Right forelimb (tissue), 1 donor: ENCODE data around the gene FAM3B.

Experiments
- DNase-seq: peaks from one replicate; pipeline ENCODE4 v3.0.0-alpha.2; 2018

Gene FAM3B

DNA sequence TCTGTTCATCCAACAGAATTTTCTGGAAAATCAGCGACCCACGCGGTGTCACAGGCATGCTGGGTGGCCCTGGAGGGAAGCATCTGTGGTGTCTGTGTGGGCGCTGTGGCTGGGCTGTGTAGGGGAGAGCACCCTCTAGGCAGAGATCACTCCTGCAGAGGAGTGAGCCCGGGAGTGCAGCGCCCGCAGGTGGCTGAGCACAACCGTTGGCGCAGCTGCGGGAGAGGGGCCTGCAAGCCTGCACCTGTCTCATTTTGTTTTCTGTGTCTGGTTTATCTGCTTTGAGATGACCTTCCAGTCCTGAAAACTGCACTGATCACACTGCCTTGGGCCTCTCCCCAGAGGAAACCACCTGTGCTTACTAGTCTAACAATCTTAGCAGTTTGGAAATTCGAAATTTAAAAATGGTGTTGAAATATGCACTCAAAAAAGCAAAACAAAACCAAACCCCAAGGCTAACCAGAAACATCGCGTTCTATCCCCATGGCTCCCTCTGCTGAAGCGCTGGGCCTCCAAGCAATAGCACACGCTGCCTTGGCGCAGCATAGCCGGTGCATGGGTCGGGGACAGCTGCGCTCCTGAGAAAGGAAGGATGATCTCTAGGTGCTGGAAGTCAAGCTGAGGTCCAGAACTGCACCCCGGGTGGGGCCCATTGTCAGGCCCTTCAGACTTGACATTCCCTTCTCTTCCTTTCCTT lies 4.8 kb downstream of the FAM3B start:
- DNase-seq, result no peak

DNA sequence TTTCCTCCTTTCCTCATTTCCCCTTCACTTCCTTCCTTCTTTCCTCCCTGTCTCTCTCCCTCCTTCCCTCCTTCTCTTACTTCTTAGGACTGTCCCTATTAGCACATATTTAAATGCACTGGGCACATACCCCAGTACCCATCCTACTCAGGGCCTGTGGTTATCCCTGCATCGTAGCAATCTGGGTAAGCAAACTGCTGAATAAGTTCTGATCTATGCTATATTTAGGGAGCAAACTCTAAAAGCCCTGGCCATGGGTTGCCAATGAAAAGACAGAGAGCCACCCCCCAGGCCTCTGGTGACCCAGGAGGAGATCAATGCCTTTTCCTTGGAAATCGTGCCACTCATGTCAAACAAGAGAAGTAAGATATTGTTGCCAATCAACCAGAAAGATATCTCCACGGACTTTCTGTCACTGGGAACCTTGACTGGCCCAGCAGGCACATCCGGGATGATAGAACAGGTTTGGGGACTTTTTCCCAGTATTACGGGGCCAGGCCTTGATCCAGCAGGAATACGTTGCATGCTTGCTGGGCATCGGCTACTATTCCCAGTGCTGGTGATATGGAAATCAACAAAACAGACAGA lies 5.4 kb downstream of the FAM3B start:
- DNase-seq, result no peak

DNA sequence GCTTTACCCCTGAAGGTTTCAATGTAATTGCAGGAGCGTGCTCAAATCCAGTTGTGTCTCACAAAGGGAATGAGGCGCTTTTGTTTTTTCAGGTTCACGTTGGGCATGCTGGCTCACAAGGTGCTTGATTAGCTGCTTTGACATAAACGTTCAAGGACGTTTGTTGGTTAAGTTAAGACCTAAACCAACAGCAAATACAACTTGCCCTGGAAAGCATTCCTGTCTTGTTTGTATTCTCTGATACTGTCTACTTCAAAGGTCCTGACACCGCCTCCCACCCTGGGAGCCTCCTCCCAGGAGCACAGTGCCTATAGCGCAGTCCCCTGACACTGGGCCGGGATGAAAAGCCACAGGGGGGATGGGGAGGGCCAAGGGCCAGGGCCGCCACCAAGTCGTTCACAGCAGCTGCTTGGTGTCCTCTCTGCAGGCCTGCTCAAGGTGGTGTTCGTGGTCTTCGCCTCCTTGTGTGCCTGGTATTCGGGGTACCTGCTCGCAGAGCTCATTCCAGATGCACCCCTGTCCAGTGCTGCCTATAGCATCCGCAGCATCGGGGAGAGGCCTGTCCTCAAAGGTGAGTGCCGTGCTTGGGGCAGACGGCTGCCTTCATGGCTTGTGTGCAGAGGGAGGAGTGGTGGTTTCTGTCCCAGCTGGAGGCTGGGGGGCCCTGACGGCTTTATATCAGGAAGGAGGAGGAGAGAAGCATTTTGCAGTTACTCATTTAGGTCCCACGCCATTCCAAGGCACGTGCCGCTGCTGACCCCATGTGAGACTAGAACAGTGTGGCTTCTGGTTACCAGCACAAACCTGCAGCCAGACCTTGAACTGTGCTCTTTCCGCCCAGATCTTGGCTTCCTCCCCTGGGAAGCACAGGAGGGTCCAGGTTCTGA lies 6.1 kb downstream of the FAM3B start:
- DNase-seq, result no peak

DNA sequence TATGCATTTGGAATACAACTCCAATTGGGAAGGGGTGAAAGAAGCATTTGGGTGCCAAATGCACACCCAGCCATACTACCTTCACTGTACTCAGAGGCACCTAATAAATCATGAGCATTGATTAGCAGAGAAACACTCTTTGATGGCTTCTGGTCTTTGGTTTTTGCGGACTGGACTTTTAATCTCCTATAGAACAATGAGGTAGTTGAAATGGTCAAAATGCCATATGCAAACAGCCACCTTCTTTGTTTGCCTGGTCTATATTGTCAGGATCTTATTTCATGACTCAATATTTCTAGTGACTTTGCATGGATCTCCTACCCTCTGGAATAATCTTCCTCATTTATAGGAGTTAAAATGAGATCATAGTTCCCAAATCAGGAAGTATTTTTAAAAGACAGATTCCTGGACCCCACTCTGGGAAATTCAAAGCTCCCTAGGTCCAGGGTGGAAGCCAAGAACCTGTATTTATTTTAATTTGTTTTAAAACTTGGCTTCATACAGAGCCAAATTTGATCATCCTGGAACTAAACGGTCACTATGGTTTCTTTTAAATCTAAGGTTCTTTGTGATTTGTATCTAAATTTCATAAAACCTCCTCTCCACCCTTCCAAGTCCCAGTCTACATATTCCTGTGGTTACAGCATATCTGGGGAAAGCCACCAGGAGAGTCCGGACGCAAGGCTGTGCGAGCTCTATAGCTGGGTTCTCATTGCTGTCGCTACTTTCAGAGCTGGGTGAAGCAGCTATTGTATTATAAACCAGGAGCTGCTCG lies 8.7 kb downstream of the FAM3B start:
- DNase-seq, result no peak

DNA sequence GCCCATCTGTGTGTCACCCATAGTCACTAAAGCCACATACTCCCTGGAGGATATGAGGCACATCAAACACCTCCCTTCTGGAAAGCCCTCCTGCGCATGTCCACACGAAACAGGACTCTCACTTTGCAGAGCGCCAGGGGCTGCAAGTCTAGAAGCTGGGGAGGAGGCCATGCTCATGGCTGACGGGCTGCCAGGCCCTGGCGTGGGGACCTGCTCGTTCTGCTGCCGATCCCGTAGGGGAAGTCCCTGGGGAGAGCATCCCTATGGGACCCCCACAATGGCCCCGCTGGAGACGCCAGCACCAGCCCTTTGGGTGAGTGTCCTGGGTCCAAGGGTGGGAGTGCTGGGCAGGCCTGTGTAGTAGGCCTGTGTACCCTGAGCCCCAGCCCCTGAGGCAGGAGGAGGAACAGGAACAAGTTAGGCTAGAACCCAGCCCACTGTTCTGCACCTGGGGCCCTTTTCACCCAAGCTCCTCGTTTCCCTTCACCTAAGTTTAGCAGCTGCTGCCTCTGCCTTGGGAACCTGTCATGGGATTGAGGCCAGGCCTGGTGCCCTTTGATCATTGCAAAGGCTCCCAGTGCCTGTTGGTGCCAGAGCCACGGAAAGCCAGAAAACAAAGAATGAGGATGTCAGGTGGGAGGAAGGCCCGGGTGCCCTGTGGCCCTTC lies 9.9 kb downstream of the FAM3B start:
- no peak for DNase-seq

DNA sequence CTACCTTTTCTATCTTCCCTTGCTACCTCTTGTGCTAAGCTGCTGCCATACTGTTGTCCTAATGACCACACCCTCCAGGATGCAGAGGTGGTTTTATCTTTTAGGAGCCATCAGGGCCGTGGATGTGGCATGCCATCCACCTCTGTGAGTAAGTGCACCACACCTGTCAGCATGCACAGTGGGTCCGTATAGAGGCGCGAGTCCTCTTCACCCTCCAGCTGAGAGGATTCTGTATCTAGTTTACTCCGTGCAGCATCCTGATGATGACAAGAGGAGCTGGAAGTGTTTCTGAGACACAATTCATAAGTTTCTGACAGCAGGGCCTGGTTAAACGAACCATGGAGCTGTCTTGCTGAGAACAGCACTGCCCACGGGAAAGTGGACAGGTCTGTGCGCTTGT lies 11.2 kb downstream of the FAM3B start:
- DNase-seq, result no peak

DNA sequence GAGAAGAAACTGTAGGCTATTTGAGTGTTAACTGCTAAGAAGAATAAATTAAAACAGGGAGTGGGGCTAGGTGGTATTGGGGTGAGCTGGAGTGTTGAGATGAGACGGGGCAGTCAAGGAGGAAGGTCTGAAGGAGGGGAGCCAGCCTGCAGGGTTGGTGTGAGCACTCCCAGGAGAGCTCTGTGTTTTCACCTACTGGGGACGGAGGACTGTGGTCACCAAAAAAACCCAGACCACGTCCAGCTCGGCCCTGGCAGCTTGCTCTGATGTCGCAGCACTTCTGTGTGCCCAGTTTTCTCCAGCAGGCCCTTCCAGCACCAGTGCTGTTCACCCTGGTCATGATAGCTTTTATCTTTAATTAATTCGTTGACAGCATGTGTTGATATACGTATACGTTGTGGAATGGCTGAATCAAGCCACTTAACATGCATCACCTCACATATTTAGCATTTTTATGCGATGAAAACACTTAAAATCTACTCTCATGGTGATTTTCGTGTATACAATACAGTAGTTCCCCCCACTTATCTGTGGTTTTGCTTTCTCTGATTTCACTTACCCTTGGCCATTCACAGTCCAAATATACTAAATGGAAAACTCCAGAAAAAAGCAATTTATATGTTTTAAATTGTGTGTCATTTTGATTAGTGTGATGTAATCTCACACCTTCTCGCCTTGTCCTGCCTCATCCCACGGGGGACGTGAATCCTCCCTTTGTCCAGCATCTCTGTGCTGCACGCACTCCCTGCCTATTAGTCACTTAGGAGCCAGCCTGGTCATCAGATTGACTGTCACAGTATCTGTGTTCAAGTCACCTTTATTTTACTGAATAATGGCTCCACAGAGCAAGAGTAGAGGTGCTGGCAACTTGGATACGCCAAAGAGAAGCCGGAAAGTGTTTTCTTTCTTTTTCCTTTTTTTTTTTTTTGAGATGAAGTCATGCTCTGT lies 12.3 kb downstream of the FAM3B start:
- no peak for DNase-seq

DNA sequence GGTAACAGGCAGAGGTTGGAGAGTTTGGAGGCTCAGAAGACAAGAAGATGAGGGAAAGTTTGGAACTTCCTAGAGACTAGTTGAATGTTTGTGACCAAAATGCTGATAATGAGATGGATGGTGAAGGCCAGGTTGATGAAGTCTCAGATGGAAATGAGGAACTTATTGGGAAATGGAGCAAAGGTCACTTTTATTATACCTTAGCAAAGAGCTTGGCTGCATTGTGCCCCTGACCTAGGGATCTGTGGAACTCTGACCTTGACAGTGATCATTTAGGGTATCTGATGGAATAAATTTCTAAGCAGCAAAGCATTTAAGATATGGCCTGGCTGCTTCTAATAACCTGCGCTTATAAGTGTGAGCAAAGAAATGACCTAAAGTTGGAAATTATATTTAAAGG lies 17.2 kb downstream of the FAM3B start:
- no peak for DNase-seq

DNA sequence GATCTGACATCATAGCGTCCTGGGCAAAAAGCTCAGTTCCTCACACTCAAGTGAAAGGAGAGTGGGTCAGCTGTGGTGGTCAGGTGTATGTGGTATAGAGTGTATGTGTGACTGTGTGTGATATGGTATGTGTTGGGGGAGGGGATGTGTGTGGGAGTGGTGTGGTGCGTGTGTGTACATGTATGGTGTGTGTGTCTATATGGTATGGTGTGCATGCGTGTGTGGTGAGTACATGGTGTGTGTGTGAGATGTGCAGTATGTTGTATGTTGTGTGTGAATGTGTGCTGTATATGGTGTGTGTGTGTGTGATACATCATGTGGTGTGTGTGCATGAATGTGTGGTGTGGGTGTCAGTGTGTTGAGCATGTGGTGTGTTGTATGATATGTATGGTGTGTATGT lies 20.9 kb downstream of the FAM3B start:
- no peak for DNase-seq

DNA sequence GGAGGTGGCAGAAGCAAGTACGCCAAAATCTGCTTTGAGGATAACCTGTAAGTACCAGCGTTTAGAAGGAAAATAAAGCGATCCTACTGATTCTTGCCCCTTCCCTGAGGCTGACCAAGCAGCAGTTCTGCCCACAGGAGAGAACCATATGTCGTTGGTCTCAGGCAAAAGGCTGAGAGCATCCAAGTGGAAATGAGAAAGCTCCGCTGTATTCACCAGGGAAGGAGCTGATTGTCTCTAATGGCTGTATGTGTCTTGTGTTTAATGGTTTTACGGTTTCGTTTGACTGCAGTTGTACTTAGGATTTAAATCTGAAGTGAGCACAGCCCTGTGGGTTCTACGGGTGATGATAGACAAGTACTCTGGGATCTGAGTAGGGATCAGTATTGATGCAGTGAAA lies 21.9 kb downstream of the FAM3B start:
- no peak for DNase-seq

DNA sequence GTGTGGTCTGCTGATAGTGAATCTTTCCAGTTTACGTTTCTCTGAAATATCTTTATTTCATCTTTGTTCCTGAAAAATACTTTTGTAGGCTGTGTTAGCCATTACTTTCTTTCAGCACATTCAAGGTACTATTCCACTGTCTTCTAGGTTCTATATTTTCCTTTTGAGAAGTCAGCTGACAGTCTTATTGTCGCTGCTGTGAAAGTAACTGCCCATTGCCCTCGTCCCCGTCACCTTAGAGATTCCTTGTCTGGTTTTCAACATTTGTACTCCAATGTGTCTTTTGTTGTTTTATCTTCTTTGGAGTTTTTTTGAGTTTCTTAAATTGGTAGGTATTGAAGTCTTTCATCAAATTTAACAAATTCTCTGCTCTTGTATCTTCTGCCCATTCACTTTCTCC lies 25.4 kb downstream of the FAM3B start:
- DNase-seq, result no peak

DNA sequence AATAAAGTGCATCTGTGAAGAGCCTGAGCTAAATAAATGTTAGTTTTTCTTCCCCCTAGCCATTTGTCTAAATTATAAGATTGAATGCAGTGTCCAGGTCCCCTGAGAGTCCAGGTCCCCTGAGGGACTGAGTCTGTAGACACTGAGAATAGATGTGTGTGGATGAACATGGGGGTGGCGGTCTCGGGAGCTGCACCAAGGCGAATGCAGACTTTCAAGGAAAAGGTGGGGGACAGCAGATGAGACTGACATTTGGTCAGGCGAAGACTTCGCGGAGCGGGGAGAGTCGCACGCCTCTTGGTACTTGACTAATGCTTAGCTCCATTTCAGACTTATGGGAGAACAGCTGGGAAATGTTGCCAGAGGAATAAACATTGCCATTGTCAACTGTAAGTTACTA lies 27.5 kb downstream of the FAM3B start:
- no peak for DNase-seq

DNA sequence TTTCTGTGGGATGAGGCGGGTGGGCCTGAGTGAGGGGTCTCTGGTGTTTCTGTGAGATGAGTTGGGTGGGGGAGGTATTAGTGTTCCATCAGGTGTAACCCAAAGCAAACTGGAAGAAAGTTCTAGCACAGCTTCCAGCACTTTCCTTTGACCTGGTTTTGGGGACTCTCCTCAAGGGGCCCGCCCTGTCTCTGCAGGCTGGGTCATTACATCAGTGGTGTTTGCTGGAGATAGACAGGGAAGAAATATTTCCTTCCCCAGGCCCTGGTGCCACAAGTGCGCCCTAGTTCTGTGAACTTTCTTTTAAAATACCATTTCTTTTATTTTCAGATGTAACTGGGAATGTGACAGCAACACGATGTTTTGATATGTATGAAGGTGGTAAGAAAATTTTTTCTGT lies 28.8 kb downstream of the FAM3B start:
- no peak for DNase-seq

DNA sequence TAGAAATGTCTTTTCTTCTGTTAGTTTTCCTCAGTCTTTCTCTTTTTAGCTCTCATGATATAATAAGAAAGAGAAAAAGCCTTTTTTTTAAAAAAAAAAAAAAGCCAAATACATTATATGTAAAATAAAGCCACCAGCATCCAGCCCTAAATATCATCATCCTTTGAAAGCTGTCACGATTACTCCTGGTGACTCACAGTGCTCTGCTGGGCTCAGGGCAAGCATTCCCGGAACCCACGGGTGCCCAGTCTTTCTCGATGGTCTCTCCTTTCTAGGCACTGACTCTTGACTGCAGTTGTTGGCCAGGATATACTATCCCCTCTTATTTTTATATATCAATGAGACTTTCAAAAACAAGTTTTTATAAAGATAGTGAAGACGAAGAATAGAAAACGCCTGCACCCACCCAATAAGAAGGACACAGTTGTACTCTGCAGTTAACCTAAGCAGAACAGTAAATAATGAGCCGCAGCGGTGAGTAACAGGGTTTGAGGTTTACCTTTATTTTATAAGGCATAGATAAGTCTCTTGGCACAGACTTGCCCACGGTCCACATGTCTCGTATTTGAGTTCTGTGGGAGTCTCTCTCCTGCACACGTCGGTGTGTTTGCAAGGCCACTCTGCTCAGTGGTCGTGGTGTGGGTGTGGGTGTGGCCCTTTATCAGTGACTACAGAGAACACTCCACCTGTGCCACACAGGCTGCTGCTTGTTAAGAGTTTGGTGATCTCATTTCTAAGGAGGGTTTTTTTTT lies 29.5 kb downstream of the FAM3B start:
- DNase-seq, result no peak

DNA sequence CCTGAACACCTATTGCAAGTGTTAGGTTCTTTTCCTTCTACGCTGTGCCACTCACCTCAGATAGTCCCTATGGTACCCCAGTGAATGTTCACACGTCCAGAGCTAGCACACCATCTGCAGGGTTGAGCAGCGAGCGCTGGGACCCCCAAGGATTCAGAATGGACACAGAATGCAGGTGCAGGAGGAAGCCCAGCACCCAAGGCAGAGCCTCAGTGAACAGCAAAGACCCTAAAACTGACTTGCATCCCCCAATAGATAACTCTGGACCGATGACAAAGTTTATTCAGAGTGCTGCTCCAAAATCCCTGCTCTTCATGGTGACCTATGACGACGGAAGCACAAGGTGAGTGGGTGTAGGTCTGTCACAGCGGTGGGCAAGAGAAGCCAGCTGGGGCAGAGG lies 30.2 kb downstream of the FAM3B start:
- DNase-seq, result no peak

DNA sequence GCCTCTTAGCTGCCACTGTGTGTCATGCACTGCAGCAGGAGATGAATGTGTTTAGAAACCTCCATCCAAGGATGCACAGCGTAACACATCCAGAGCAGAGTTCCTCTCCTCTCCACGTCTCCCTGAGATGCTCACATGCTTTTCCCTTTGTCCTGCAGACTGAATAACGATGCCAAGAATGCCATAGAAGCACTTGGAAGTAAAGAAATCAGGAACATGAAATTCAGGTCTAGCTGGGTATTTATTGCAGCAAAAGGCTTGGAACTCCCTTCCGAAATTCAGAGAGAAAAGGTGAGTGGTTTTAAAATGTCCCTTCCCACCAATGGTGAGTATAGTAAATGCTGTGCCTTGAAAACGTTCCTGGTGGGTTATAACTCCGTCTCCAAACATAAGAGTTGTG lies 31.8 kb downstream of the FAM3B start:
- no peak for DNase-seq

DNA sequence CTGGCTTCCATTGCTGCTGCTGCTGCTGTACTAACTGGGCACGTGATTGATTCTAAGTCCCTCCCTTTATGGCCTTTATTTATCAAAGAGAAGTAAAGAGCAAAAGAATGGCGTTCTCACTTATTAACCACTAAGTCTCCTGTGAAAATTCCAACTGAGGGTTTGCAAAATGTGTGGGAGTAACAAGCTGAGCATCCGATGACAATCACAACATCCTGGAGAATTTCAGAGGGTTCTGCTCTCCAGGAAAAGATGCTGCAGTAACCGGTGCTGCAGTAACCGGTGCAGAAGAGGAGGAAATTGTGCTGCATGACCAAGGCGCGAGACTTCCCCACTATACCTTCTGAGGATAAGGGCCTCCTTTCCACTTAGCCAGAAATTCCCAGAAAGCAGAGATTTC lies 32.5 kb downstream of the FAM3B start:
- no peak for DNase-seq

DNA sequence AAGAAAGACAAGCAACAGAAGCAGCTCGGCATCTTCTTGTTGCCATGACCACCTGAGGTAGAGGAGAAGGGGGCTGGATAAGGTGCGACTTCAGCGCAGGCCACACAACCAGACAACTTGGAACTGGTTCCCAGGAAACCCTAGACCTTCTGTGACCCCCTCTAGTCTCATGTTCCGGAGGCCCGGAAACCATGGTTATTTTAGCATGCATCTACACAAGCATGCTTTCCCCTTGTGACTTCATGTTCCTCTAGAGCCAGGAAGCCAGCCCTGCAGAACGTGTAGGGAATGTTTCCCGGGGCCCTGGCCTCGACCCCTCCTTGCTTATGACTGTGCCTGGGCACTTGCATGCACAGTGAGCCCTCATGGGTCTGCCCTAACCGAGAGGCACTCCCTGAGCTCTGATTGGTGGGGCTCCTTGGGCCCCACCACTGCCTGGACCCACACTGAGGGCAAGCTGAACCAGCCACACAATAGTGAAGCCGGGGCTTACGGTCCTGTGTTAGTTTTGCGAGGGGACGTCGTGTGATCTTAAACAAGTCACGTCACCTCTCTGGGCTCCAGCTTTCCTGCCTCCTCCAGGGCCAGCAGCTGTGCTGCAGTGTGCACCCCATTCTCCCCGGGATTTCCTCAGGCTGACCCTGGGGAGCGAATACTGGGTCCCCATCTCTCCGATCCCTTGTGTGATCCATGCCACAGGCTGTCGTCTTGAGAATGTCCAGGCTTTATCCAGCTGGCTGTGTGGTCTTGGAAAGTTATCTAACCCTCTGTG lies 33.2 kb downstream of the FAM3B start:
- no peak for DNase-seq

DNA sequence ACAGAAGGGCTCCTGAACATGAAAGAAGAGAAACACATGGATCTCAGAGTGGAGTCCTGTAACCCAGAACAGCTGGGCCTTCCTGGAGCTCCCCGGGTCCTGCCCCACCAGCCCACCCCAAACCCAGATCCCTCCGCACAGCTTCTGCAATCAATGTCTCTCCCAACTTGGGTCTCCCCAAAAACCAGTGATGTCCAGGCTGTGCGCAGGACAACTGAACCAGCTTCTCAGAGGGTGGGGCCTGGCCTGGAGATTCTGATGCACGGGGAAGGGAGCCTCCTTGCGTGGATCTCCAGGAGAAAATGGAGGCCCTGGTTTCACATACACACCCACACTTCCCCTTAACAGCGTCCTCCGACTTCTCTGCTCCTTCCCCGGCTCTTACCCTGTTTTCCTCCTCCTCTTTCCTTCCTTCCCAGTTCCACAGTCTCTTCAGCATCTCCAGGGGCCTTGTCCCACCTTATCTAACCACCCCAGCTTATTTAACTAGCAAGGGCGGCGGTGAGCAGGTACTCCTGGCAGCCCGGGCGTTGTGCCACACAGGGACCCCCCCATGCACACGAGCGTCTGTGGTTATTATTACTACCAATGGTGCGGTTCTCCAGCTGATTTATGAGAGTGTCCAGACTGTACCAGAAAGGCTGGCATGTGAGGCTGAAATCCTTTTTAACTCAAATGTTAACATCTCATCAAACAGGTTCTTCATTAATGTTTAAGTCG lies 34.0 kb downstream of the FAM3B start:
- DNase-seq, result no peak
